Esophagus squamous epithelium (tissue), 5 donors: ENCODE measurements around the gene GRPEL1. TPM values are rescaled to one million over a fixed set of nuclear protein-coding genes. Genes with fewer than 3 reads are reported as not detected.

Experiments used
- DNase-seq: peaks from one replicate; lab custom pipeline; 2025; lab: John Stamatoyannopoulos, UW
- H3K27ac ChIP-seq, 4 donors: fragments of 200-600 bp; sonication (generic); one replicate each; pipeline ENCODE4 v1.5.1; 2016 to 2019; ENCODE audit warnings: mild to moderate bottlenecking in 1 of 4
- H3K27me3 ChIP-seq, 4 donors: fragments of 200-600 bp; sonication (generic); 1 replicate in 3 of 4; 2 replicates in 1 of 4; pipeline versions ENCODE4 v1.5.1 to v1.6.0; 2017 to 2021; ENCODE audit warnings: antibody characterized with exemption in 1 of 4
- H3K36me3 ChIP-seq, 3 donors: fragments of 200-600 bp; sonication (generic); one replicate each; pipeline ENCODE4 v1.5.1; 2016 to 2019
- H3K4me1 ChIP-seq, 3 donors: fragments of 200-600 bp; sonication (generic); one replicate each; pipeline ENCODE4 v1.5.1; 2017 to 2019
- H3K4me3 ChIP-seq, 4 donors: fragments of 200-600 bp; sonication (generic); 1 replicate in 3 of 4; 2 replicates in 1 of 4; pipeline ENCODE4 v1.5.1; 2016 to 2019; ENCODE audit warnings: mild to moderate bottlenecking in 2 of 4, moderate library complexity in 1 of 4
- H3K9me3 ChIP-seq, 3 donors: fragments of 200-600 bp; sonication (generic); one replicate each; pipeline ENCODE4 v1.5.1; 2016 to 2019
- CTCF ChIP-seq, 6 experiments: fragments of 450-650 bp in 4 of 6; fragments of 200-600 bp in 2 of 6; sonication (generic) in 2 of 6; IDR thresholded peaks; one replicate each; pipeline ENCODE4 v1.5.1; 2016 to 2019; ENCODE audit warnings: antibody characterized with exemption in 6 of 6, mild to moderate bottlenecking in 4 of 6, moderate library complexity in 4 of 6
- POLR2A ChIP-seq, 4 donors: fragments of 450-650 bp; IDR thresholded peaks; one replicate each; pipeline ENCODE4 v1.6.1; 2017; ENCODE audit warnings: antibody characterized with exemption in 4 of 4, mild to moderate bottlenecking in 4 of 4, moderate library complexity in 3 of 4
- WGBS, 2 donors: methylation state at CpG; one replicate each; pipeline ENCODE4 v1.1.5; 2018; 5-methylcytosine and 5-hydroxymethylcytosine counted together
- intact Hi-C: fragments of 100-400 bp; cut with DNase I; formaldehyde crosslinking; loops from one replicate; pipeline ENCODE4 v1.15.0; 2022
- total RNA-seq, 4 donors: library from RNA; depleted of rRNA; stranded (reverse); fragments of >200 nt; gene quantifications; one replicate each; pipeline ENCODE4 v1.1.0, GENCODE V29; 2016
- donor health status: DM: yes; HTN: yes; CAD: no.

The GRPEL1 gene
- total RNA-seq, 4 donors from 2014 or later = 16.6 to 30.6 (median 20.7) TPM

GRCh38 chr4:7016512-7016911, 51.4 kb downstream of the GRPEL1 start:
- H3K4me1 ChIP-seq = no peaks in the 10 kb centered on the region
- intact Hi-C loops = no loop called here
- H3K9me3 ChIP-seq = no peaks in the 10 kb centered on the region
- TF ChIP-seq POLR2A (IDR thresholded peaks at IDR 0.05) = no peak
- no peak for DNase-seq
- no peak overlapping the region for H3K4me3 ChIP-seq
- 89 to 91% methylated on average over 6 of the region's 6 CpGs for WGBS, 2 donors
- peaks cover 21 to 99% (median 48%) of the 10 kb centered on the region in 3 donors for H3K36me3 ChIP-seq
- no peak overlapping the region for H3K27ac ChIP-seq
- H3K27me3 ChIP-seq = no peaks in the 10 kb centered on the region

- H3K9me3 ChIP-seq = no peaks in the 10 kb centered on the region
- no peak for DNase-seq
- peaks cover 19 to 99% (median 47%) of the 10 kb centered on the region in 3 donors for H3K36me3 ChIP-seq
- no peak overlapping the region for H3K4me3 ChIP-seq
- WGBS, 2 donors = 30 to 80% methylated on average over 2 to 10 of the region's 11 CpGs
- intact Hi-C loops = no loop called here
- H3K27ac ChIP-seq = no peak overlapping the region
- H3K27me3 ChIP-seq = no peaks in the 10 kb centered on the region
- TF ChIP-seq POLR2A (IDR thresholded peaks at IDR 0.05) = no peak
- TF ChIP-seq CTCF (IDR thresholded peaks at IDR 0.05) = no peak
- no peaks in the 10 kb centered on the region for H3K4me1 ChIP-seq
Observed at GRCh38 chr4:7016086-7016485, 51.8 kb downstream of the GRPEL1 start.

- Histone ChIP-seq H3K4me3 (no peak overlapping the region), H3K27ac (no peak overlapping the region), H3K4me1 (no peaks in the 10 kb centered on the region), H3K27me3 (no peaks in the 10 kb centered on the region), H3K36me3 (peaks cover 20 to 99% (median 47%) of the 10 kb centered on the region in 3 donors), H3K9me3 (no peaks in the 10 kb centered on the region)
- no peak for DNase-seq
- 93% methylated on average over 8 to 11 of the region's 12 CpGs for WGBS, 2 donors
- intact Hi-C loops = no loop called here
- TF ChIP-seq POLR2A (IDR thresholded peaks at IDR 0.05) (no peak), CTCF (IDR thresholded peaks at IDR 0.05) (no peak)
Observed at GRCh38 chr4:7015383-7016035, 52.4 kb downstream of the GRPEL1 start.

- peaks cover 26 to 100% (median 47%) of the 10 kb centered on the region in 3 donors for H3K36me3 ChIP-seq
- TF ChIP-seq CTCF (IDR thresholded peaks at IDR 0.05) (no peak), POLR2A (IDR thresholded peaks at IDR 0.05) (no peak)
- H3K9me3 ChIP-seq = no peaks in the 10 kb centered on the region
- H3K4me1 ChIP-seq = no peaks in the 10 kb centered on the region
- no peak overlapping the region for H3K4me3 ChIP-seq
- WGBS, 2 donors = 94% methylated on average over 6 to 7 of the region's 12 CpGs
- no peak for DNase-seq
- intact Hi-C loops = no loop called here
- no peak overlapping the region for H3K27ac ChIP-seq
- H3K27me3 ChIP-seq = no peaks in the 10 kb centered on the region
Observed at GRCh38 chr4:7014815-7015214, 53.0 kb downstream of the GRPEL1 start.

- H3K4me3 ChIP-seq = no peak overlapping the region
- no peak for DNase-seq
- WGBS, 2 donors = 90 to 94% methylated on average over 8 of the region's 11 CpGs
- TF ChIP-seq POLR2A (IDR thresholded peaks at IDR 0.05) (no peak), CTCF (IDR thresholded peaks at IDR 0.05) (no peak)
- intact Hi-C loops = no loop called here
- no peak overlapping the region for H3K27ac ChIP-seq
- H3K36me3 ChIP-seq = peaks cover 26 to 100% (median 53%) of the 10 kb centered on the region in 3 donors
- H3K27me3 ChIP-seq = no peaks in the 10 kb centered on the region
- no peaks in the 10 kb centered on the region for H3K4me1 ChIP-seq
- H3K9me3 ChIP-seq = no peaks in the 10 kb centered on the region
Observed at GRCh38 chr4:7013175-7013574, 54.7 kb downstream of the GRPEL1 start.
